Endothelial cell of umbilical vein (primary cell): ENCODE measurements around the gene MIA. TPM values are rescaled to one million over a fixed set of nuclear protein-coding genes. Genes with fewer than 3 reads are reported as not detected.
"Not testable (repeated sequence)": the region's sequence is repeated elsewhere in the genome, so short reads cannot be mapped to it uniquely, and the experiment has no call there.

Source experiments
- BruUV-seq: library from RNA; stranded (reverse); fragments of 400-500 nt; replicated peaks from 2 replicates; lab custom pipeline; 2021; lab: Mats Ljungman, UMichigan
- CTCF ChIA-PET: fragments of 300-600, 350-600 bp; sonication (Branson Sonifier 250); formaldehyde crosslinking; loops from one replicate; lab custom pipeline; 2021; ENCODE audit warnings: antibody characterized with exemption, inconsistent platforms; lab: Charles Lee
- POLR2A ChIA-PET: fragments of 300-600, 350-600 bp; sonication (Branson Sonifier 250); formaldehyde crosslinking; loops from one replicate; lab custom pipeline; 2021; ENCODE audit warnings: antibody characterized with exemption, inconsistent platforms; lab: Charles Lee
- DNase-seq: peaks from one replicate; pipeline ENCODE4 v3.0.0-alpha.2; 2011; ENCODE audit warnings: low read depth, low spot score
- FAIRE-seq: peaks from 2 replicates; lab custom pipeline; 2011; peaks lifted over from hg19 to GRCh38; lab: Jason Lieb, UNC
- H2AFZ ChIP-seq: 2 replicates; pipeline ENCODE4 v1.6.0; 2012; ENCODE audit warnings: low read depth, low read length, control low read depth, inconsistent platforms
- H3K27ac ChIP-seq: 2 replicates; pipeline ENCODE4 v1.5.1; 2011; ENCODE audit warnings: low read depth, mild to moderate bottlenecking, control low read depth, low read length, moderate library complexity; ENCODE audit not compliant: insufficient read depth
- H3K27me3 ChIP-seq, 2 experiments: 2 replicates each; pipeline versions ENCODE4 v1.6.0 to v1.6.1; 2011; ENCODE audit warnings: low read length in 2 of 2, mixed read lengths in 1 of 2; ENCODE audit not compliant: control insufficient read depth in 2 of 2, insufficient read depth in 2 of 2
- H3K36me3 ChIP-seq, 2 experiments: 2 replicates in 1 of 2; 3 replicates in 1 of 2; pipeline ENCODE4 v1.5.1; 2011; ENCODE audit warnings: low read length in 2 of 2, mild to moderate bottlenecking in 1 of 2, moderate library complexity in 1 of 2; ENCODE audit not compliant: control insufficient read depth in 2 of 2, insufficient read depth in 2 of 2; ENCODE audit errors: extremely low read depth in 1 of 2
- H3K4me1 ChIP-seq: 3 replicates; pipeline ENCODE4 v1.5.1; 2011; ENCODE audit warnings: mild to moderate bottlenecking, low read length; ENCODE audit not compliant: control insufficient read depth, insufficient read depth; ENCODE audit errors: extremely low read depth
- H3K4me2 ChIP-seq: 2 replicates; pipeline ENCODE4 v1.6.1; 2011; ENCODE audit warnings: low read length, control low read depth, mixed read lengths; ENCODE audit not compliant: insufficient read depth
- H3K4me3 ChIP-seq, 3 experiments: fragments of 200-600 bp in 1 of 3; sonication (generic), shearing (Covaris generic) in 1 of 3; replicated peaks in 1 of 3; 2 replicates each; pipeline ENCODE4 v1.5.1; 2011 to 2016; ENCODE audit warnings: control low read depth in 3 of 3, low read length in 3 of 3, mild to moderate bottlenecking in 2 of 3, inconsistent platforms in 1 of 3, low read depth in 1 of 3, moderate library complexity in 1 of 3; ENCODE audit not compliant: insufficient read depth in 1 of 3
- H3K79me2 ChIP-seq: 2 replicates; pipeline ENCODE4 v1.6.0; 2012; ENCODE audit warnings: low read length, inconsistent platforms; ENCODE audit not compliant: control insufficient read depth, insufficient read depth
- H3K9ac ChIP-seq: replicated peaks from 2 replicates; pipeline ENCODE3; 2011; ENCODE audit warnings: low read length, control low read depth; ENCODE audit not compliant: insufficient read depth; ENCODE audit errors: extremely low read depth
- H3K9me1 ChIP-seq: replicated peaks from 3 replicates; pipeline ENCODE4 v1.6.0; 2011; ENCODE audit warnings: mild to moderate bottlenecking, low read length; ENCODE audit not compliant: control insufficient read depth, insufficient read depth; ENCODE audit errors: extremely low read depth
- H3K9me3 ChIP-seq: replicated peaks from 2 replicates; pipeline ENCODE4 v1.5.1; 2012; ENCODE audit warnings: low read length, inconsistent platforms; ENCODE audit not compliant: control insufficient read depth, insufficient read depth
- H4K20me1 ChIP-seq: replicated peaks from 2 replicates; pipeline ENCODE3; 2011; ENCODE audit warnings: mild to moderate bottlenecking, low read length; ENCODE audit not compliant: control insufficient read depth, insufficient read depth; ENCODE audit errors: extremely low read depth
- CTCF ChIP-seq, 2 donors: IDR thresholded peaks; 1 replicate in 1 of 2; 2 replicates in 1 of 2; pipeline ENCODE4 v1.5.1; 2011; ENCODE audit warnings: low read length in 2 of 2, mild to moderate bottlenecking in 2 of 2, moderate library complexity in 2 of 2, control low read depth in 1 of 2, inconsistent platforms in 1 of 2, low read depth in 1 of 2; ENCODE audit not compliant: insufficient read depth in 1 of 2; ENCODE audit errors: extremely low read depth in 1 of 2
- EZH2 ChIP-seq: IDR thresholded peaks from 2 replicates; pipeline ENCODE4 v1.6.1; 2012; ENCODE audit warnings: borderline replicate concordance, low read depth, mild to moderate bottlenecking, moderate library complexity, low read length, inconsistent platforms; ENCODE audit not compliant: severe bottlenecking
- FOS ChIP-seq: IDR thresholded peaks from 2 replicates; pipeline ENCODE4 v1.6.1; 2011; ENCODE audit warnings: mild to moderate bottlenecking, low read length, moderate library complexity, borderline replicate concordance; ENCODE audit not compliant: insufficient read depth
- GATA2 ChIP-seq: IDR thresholded peaks from 2 replicates; pipeline ENCODE4 v1.7.0; 2011; ENCODE audit warnings: low read depth, mild to moderate bottlenecking, moderate library complexity, mixed read lengths, low read length; ENCODE audit not compliant: insufficient read length, insufficient read depth
- JUN ChIP-seq: IDR thresholded peaks from 2 replicates; pipeline ENCODE4 v1.6.1; 2011; ENCODE audit warnings: borderline replicate concordance, low read depth; ENCODE audit not compliant: insufficient read length, insufficient read depth
- MAX ChIP-seq: IDR thresholded peaks from 2 replicates; pipeline ENCODE4 v1.6.1; 2011; ENCODE audit not compliant: insufficient read depth, insufficient read length
- MYC ChIP-seq: IDR thresholded peaks from one replicate; pipeline ENCODE4 v1.6.1; 2011; ENCODE audit warnings: mild to moderate bottlenecking, low read depth, low read length
- POLR2A ChIP-seq: IDR thresholded peaks from 2 replicates; pipeline ENCODE4 v1.6.1; 2012; ENCODE audit warnings: low read depth, mild to moderate bottlenecking, control low read depth, low read length
- POLR2AphosphoS5 ChIP-seq: IDR thresholded peaks from 2 replicates; pipeline ENCODE4 v1.6.1; 2012; ENCODE audit warnings: low read depth, mild to moderate bottlenecking, control low read depth, low read length, moderate library complexity; ENCODE audit not compliant: insufficient read depth
- dilution Hi-C: fragments of 300-500 bp; cut with MboI; formaldehyde crosslinking; loops from one replicate; pipeline ENCODE4 v1.15.0; 2019; ENCODE audit warnings: low sequenced_read_pairs; ENCODE audit not compliant: extremely low pct_ligation_motif_present
- intact Hi-C: fragments of 100-400 bp; cut with micrococcal nuclease; formaldehyde crosslinking; loops from one replicate; pipeline ENCODE4 v1.10.0; 2022
- polyA plus RNA-seq, 4 experiments: library from polyadenylated mRNA; depleted of rRNA in 3 of 4; stranded (reverse) in 3 of 4; unstranded in 1 of 4; fragments of >200 nt; gene quantifications; 2 replicates each; pipeline versions ENCODE4 v1.2.1 to v1.2.3, GENCODE V29; 2011 to 2012; ENCODE audit warnings: missing spikeins in 1 of 4
- total RNA-seq: library from RNA; stranded (reverse); gene quantifications from 2 replicates; pipeline ENCODE4 v1.2.3, GENCODE V29; 2021

MIA gene
- total and polyA plus RNA-seq, 2 donors (not counting 3 experiments of a cell fraction or from before 2014, with no cell fraction given), result 0.32 TPM; not detected in 1

- FAIRE-seq (no peak), DNase-seq (no peak)
- Histone ChIP-seq H3K4me1 (peaks cover 6% of the 10 kb centered on the region), H3K27me3 (no peaks in the 10 kb centered on the region), H3K9me1 (no peaks in the 10 kb centered on the region), H4K20me1 (no peaks in the 10 kb centered on the region), H3K9ac (no peak overlapping the region), H3K79me2 (no peaks in the 10 kb centered on the region), H3K36me3 (peaks cover 0 to 5% of the 10 kb centered on the region in 2 experiments), H3K4me2 (no peak overlapping the region), H3K27ac (no peak overlapping the region), H3K4me3 (no peak overlapping the region), H2AFZ (no peak overlapping the region), H3K9me3 (no peaks in the 10 kb centered on the region)
- ChIA-PET POLR2A (no interaction called here), CTCF (interaction anchor here (1.6 to 1.7 kb wide), 2 partner anchors 15 to 149 kb away, joined by 3 to 5 read pairs; partner anchors contain the start of gene EGLN2)
- TF ChIP-seq MAX (no peak), GATA2 (no peak), FOS (no peak), JUN (no peak), POLR2A (no peak), CTCF (IDR thresholded peaks at IDR 0.05; ENCODE audit: extremely low read depth in 1 of 2, insufficient read depth in 1 of 2, low read depth in 1 of 2, low read length in 2 of 2) (no peak), MYC (no peak), EZH2 (no peak), POLR2AphosphoS5 (no peak)
- intact Hi-C loops, result no loop called here
- no TSS peak for BruUV-seq
- dilution Hi-C loops, result no loop called here
Measured at GRCh38 chr19:40783711-40784110, 8.4 kb downstream of the MIA start.

- H4K20me1 ChIP-seq, intact Hi-C loops, dilution Hi-C loops, FAIRE-seq, POLR2A ChIA-PET, H3K27ac ChIP-seq, H3K9ac ChIP-seq, H3K4me3 ChIP-seq, H3K79me2 ChIP-seq, H3K27me3 ChIP-seq, H3K4me2 ChIP-seq, H2AFZ ChIP-seq, BruUV-seq, DNase-seq, H3K4me1 ChIP-seq, H3K9me1 ChIP-seq, H3K36me3 ChIP-seq, H3K9me3 ChIP-seq: not testable (repeated sequence)
- CTCF ChIA-PET, result interaction anchor here (1.6 to 1.7 kb wide), 2 partner anchors 14 to 149 kb away, joined by 3 to 5 read pairs; partner anchors contain the start of gene EGLN2
Measured at GRCh38 chr19:40784146-40784545, 8.8 kb downstream of the MIA start.
